Astrocyte (in vitro differentiated cells and primary cell): ENCODE measurements around the gene AMOTL1.

Experiments
- EZH2 ChIP-seq: IDR thresholded peaks from 2 replicates; pipeline ENCODE4 v1.6.1; 2012; ENCODE audit warnings: mild to moderate bottlenecking, low read length, inconsistent platforms; ENCODE audit not compliant: insufficient read depth
- TF ChIP-seq, protein P1 (sequence below): IDR thresholded peaks from 2 replicates; pipeline ENCODE4 v1.5.1; 2011; ENCODE audit warnings: low read depth, mild to moderate bottlenecking, inconsistent platforms, low read length, moderate library complexity; ENCODE audit not compliant: insufficient read depth

DNA sequence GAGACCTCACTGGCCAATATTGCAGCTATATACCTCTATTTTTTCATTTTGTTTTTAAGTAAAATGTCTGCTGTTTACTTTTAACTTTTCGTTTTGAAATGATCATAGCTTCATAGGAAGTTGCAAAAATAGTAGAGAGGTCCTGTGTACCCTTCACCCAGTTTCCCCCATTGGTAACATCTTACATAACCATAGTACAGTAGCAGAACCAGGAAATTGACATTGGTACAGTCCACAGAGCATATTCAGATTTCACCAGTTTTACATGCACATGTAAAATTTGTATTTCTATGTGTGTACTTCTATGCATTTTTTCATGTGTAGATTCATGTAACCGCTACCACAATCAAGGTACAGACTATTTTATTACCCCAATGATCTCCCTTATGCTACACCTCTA, 3.8 kb downstream of the AMOTL1 start:
- no peak for TF ChIP-seq EZH2
- TF ChIP-seq, protein P1, sequence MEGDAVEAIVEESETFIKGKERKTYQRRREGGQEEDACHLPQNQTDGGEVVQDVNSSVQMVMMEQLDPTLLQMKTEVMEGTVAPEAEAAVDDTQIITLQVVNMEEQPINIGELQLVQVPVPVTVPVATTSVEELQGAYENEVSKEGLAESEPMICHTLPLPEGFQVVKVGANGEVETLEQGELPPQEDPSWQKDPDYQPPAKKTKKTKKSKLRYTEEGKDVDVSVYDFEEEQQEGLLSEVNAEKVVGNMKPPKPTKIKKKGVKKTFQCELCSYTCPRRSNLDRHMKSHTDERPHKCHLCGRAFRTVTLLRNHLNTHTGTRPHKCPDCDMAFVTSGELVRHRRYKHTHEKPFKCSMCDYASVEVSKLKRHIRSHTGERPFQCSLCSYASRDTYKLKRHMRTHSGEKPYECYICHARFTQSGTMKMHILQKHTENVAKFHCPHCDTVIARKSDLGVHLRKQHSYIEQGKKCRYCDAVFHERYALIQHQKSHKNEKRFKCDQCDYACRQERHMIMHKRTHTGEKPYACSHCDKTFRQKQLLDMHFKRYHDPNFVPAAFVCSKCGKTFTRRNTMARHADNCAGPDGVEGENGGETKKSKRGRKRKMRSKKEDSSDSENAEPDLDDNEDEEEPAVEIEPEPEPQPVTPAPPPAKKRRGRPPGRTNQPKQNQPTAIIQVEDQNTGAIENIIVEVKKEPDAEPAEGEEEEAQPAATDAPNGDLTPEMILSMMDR: no peak
